ENCODE results near the gene STMN3. TPM values are rescaled to one million over a fixed set of nuclear protein-coding genes. Genes with fewer than 3 reads are reported as not detected.

Gene STMN3
- total and polyA plus RNA-seq, 7 donors: 1.8 to 25.2 (median 19.9) TPM

DNA sequence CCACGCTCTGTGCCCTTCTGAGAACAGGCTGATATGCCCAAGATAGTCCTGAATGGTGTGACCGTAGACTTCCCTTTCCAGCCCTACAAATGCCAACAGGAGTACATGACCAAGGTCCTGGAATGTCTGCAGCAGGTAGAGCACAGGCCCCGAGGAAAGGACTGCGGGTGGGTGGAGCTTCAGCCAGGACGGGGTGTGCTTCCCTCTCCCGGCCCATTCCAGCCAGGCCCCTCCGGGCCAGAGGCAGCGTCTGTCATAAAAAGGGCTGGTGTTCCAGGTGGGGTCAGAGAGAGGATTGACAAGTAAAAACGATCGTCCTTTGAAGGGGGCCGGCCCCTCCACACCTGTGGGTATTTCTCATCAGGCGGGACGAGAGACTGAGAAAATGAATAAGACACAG is 6.1 kb upstream of the STMN3 start:
- WGBS, 2 donors: 49 to 71% methylated on average over 13 of the region's 13 CpGs
- intact Hi-C loops (cut with DNase I): loop anchor here (5.0 to 10.0 kb wide), 3 partner anchors 48 to 315 kb away; partner anchors contain the start of genes ARFRP1, PPDPF, SAMD10 and ZGPAT

DNA sequence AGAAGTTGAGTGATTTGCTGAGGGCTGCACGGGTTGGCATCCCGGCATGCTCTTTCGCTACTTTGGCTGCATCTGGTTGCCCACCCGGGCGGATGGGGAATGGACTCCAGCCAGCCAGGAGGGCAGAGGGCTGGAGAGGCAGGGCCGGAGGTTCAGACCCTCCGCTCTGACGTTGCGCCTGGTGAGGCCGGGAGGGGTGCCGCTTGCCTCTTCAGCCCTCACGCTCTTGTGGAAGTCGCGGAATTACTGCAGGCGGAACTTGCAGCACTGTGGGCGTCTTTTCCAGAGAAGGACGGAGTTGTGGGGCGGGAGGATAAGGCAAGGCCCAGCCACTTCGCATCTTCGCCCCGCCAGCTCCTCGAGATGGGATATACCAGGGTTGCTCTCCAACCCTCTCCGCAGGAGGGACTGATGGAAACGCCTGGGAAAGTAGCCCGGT is 5.5 kb upstream of the STMN3 start:
- no peaks in the 10 kb centered on the region for H3K9me3 ChIP-seq
- peak overlapping the region; percentile 67 to 80 (median 70) for H3K4me3 ChIP-seq
- peaks cover 8 to 36% (median 12%) of the 10 kb centered on the region in 4 donors for H3K36me3 ChIP-seq
- H3K27ac ChIP-seq: peak overlapping the region; percentile 88 to 92 (median 90)
- 4% methylated on average over 25 of the region's 25 CpGs for WGBS, 2 donors
- intact Hi-C loops (cut with DNase I): loop anchor here (5.0 to 10.0 kb wide), 3 partner anchors 49 to 316 kb away; partner anchors contain the start of genes ARFRP1, PPDPF, SAMD10 and ZGPAT
- TF ChIP-seq, protein P1, sequence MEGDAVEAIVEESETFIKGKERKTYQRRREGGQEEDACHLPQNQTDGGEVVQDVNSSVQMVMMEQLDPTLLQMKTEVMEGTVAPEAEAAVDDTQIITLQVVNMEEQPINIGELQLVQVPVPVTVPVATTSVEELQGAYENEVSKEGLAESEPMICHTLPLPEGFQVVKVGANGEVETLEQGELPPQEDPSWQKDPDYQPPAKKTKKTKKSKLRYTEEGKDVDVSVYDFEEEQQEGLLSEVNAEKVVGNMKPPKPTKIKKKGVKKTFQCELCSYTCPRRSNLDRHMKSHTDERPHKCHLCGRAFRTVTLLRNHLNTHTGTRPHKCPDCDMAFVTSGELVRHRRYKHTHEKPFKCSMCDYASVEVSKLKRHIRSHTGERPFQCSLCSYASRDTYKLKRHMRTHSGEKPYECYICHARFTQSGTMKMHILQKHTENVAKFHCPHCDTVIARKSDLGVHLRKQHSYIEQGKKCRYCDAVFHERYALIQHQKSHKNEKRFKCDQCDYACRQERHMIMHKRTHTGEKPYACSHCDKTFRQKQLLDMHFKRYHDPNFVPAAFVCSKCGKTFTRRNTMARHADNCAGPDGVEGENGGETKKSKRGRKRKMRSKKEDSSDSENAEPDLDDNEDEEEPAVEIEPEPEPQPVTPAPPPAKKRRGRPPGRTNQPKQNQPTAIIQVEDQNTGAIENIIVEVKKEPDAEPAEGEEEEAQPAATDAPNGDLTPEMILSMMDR (IDR thresholded peaks at IDR 0.05): no peak
- no peak for TF ChIP-seq POLR2AphosphoS5 (IDR thresholded peaks at IDR 0.05)
- no peak for TF ChIP-seq EP300 (IDR thresholded peaks at IDR 0.05)
- no peak for TF ChIP-seq POLR2A (IDR thresholded peaks at IDR 0.05)
- no peak for DNase-seq
- H3K4me1 ChIP-seq: peaks cover 0 to 35% (median 31%) of the 10 kb centered on the region in 4 donors
- H3K27me3 ChIP-seq: no peaks in the 10 kb centered on the region

More for the DNA sequence above, 6.1 kb upstream of the STMN3 start:
- peak; percentile 60 for DNase-seq
- peak overlapping the region; percentile 88 to 92 (median 90) for H3K27ac ChIP-seq
- H3K27me3 ChIP-seq: no peaks in the 10 kb centered on the region
- peaks cover 11 to 42% (median 14%) of the 10 kb centered on the region in 4 donors for H3K36me3 ChIP-seq
- TF ChIP-seq, protein P1 (IDR thresholded peaks at IDR 0.05): no peak
- TF ChIP-seq POLR2AphosphoS5 (IDR thresholded peaks at IDR 0.05) (no peak), EP300 (IDR thresholded peaks at IDR 0.05) (no peak)
- no peaks in the 10 kb centered on the region for H3K9me3 ChIP-seq
- H3K4me3 ChIP-seq: peak overlapping the region in 3 of 4 donors; percentile 67 to 70 (median 69)
- H3K4me1 ChIP-seq: peaks cover 0 to 29% (median 26%) of the 10 kb centered on the region in 4 donors

DNA sequence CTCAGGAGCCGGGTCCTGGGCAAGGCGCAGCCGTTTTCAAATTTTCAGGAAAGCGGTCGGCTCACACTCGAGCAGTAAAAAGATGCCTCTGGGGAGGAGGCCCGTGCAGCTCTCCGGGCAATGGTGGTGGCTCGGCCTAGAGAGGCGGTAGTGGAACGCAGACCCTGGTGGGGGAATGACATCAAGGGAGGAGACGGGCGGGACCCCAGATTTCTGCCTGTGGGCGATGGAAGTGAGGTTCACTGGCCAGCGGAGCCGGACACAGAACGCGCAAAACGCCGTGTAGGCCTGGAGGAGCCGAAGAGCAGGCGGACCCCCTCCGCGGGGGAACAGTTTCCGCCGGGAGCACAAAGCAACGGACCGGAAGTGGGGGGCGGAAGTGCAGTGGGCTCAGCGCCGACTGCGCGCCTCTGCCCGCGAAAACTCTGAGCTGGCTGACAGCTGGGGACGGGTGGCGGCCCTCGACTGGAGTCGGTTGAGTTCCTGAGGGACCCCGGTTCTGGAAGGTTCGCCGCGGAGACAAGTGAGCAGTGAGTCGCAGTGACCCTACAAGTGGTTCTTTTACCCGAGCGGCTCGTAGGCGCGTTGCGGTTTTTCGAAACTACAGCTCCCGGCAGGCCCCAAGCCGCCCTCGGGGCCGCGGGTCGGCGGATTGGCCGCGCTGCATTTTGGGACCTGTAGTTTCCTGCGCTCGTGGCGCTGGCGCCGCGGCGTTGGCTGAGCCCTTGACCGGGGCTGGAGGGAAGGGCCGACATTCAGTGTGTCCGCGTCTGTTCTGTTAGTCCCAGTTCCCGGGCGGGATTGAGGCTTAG is 4.9 kb upstream of the STMN3 start, which contains the start of gene RTEL1:
Gene RTEL1 (plus strand): TSS at position 376 of the 812 bp plus-strand sequence. CDS start 1,091 bp downstream, outside the sequence.
- intact Hi-C loops (cut with DNase I): loop anchor here (5.0 to 10.0 kb wide), 3 partner anchors 49 to 317 kb away; partner anchors contain the start of genes ARFRP1, PPDPF, SAMD10 and ZGPAT
- 2 to 8% methylated on average over 73 of the region's 73 CpGs for WGBS, 2 donors
- no peaks in the 10 kb centered on the region for H3K27me3 ChIP-seq
- H3K36me3 ChIP-seq: peaks cover 2 to 30% (median 7%) of the 10 kb centered on the region in 4 donors
- TF ChIP-seq EP300 (IDR thresholded peaks at IDR 0.05) (no peak), POLR2A (IDR thresholded peaks at IDR 0.05) (peak; percentile 39 to 60), POLR2AphosphoS5 (IDR thresholded peaks at IDR 0.05) (peak; percentile 41 to 87 (median 70))
- TF ChIP-seq, protein P1 (IDR thresholded peaks at IDR 0.05): peak in 1 of 4 experiments; percentile 15
- DNase-seq: peak; percentile 96
- H3K9me3 ChIP-seq: no peaks in the 10 kb centered on the region
- H3K27ac ChIP-seq: peak within 1 kb of the TSS; percentile 88 to 92 (median 90)
- peaks cover 0 to 39% (median 34%) of the 10 kb centered on the region in 4 donors for H3K4me1 ChIP-seq
- peak within 1 kb of the TSS; percentile 67 to 80 (median 70) for H3K4me3 ChIP-seq

DNA sequence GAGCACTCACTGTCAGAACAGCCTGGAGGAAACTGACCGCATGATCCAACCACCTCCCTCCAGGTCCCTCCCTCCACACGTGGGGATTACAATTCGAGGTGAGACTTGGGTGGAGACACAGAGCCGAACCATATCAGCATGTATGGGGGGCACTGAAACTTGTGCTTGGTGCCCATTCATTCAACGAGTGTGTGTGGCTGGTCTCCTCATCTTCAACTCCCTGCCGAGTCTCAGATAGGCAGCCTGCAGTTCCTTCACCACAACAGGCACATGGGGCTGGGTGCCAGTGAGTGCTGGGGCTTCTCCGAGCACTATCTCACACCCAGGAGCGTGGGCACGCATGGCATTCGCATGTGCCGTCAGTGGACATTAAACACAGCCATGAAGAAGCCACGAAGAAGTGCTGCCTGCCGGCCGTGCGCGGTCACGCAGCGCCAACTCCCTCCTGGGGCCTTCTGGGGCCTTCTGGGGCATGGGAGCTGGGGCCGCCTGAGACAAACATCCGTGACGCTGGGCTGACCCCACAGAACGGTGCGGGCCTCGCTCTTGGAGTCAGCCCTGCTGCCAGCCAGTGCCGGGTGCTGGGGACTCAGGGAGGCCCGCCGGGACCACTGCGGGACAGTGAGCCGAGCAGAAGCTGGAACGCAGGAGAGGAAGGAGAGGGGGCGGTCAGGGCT is 4.2 kb upstream of the STMN3 start:
- H3K4me1 ChIP-seq: peaks cover 0 to 43% (median 41%) of the 10 kb centered on the region in 4 donors

More for the DNA sequence above, 4.2 kb upstream of the STMN3 start:
- peak; percentile 64 for DNase-seq
- peak overlapping the region; percentile 88 to 92 (median 90) for H3K27ac ChIP-seq
- peak overlapping the region; percentile 67 to 80 (median 70) for H3K4me3 ChIP-seq
- WGBS, 2 donors: 51 to 76% methylated on average over 31 of the region's 31 CpGs
- no peaks in the 10 kb centered on the region for H3K9me3 ChIP-seq
- intact Hi-C loops (cut with DNase I): loop anchor here (5.0 to 10.0 kb wide), 3 partner anchors 50 to 317 kb away; partner anchors contain the start of genes ARFRP1, PPDPF, SAMD10 and ZGPAT
- TF ChIP-seq, protein P1 (IDR thresholded peaks at IDR 0.05): peak in 1 of 4 experiments; percentile 19
- TF ChIP-seq POLR2A (IDR thresholded peaks at IDR 0.05): no peak
- peaks cover 0 to 4% (median 0%) of the 10 kb centered on the region in 3 donors for H3K27me3 ChIP-seq
- peaks cover 0 to 22% (median 3%) of the 10 kb centered on the region in 4 donors for H3K36me3 ChIP-seq

Data from sigmoid colon (tissue), 7 donors.